Endothelial cell (in vitro differentiated cells): ENCODE results near the gene NUDT10. TPM values are rescaled to one million over a fixed set of nuclear protein-coding genes. Genes with fewer than 3 reads are reported as not detected.
A peak's percentile ranks its signal among the peaks of the same experiment; 100 is the strongest.

Experiments
- DNase-seq: peaks from one replicate; pipeline ENCODE4 v3.0.0; 2021; ENCODE audit warnings: low spot score
- H3K27ac Mint-ChIP-seq: one replicate; pipeline ENCODE4 v1.8.0; 2021; ENCODE audit warnings: mixed read lengths, inconsistent platforms; ENCODE audit not compliant: unreplicated experiment
- H3K27me3 Mint-ChIP-seq: one replicate; pipeline ENCODE4 v1.8.0; 2021; ENCODE audit warnings: mild to moderate bottlenecking, moderate library complexity, mixed read lengths, inconsistent platforms; ENCODE audit not compliant: unreplicated experiment
- H3K36me3 Mint-ChIP-seq: one replicate; pipeline ENCODE4 v1.8.0; 2021; ENCODE audit warnings: mild to moderate bottlenecking, low read depth, mixed read lengths, inconsistent platforms; ENCODE audit not compliant: unreplicated experiment
- H3K4me1 Mint-ChIP-seq: one replicate; pipeline ENCODE4 v1.8.0; 2021; ENCODE audit warnings: mild to moderate bottlenecking, mixed read lengths, inconsistent platforms; ENCODE audit not compliant: unreplicated experiment
- H3K4me3 Mint-ChIP-seq: one replicate; pipeline ENCODE4 v1.8.0; 2021; ENCODE audit warnings: mild to moderate bottlenecking, mixed read lengths, inconsistent platforms; ENCODE audit not compliant: unreplicated experiment
- H3K9me3 Mint-ChIP-seq: one replicate; pipeline ENCODE4 v1.8.0; 2021; ENCODE audit warnings: mixed read lengths, inconsistent platforms; ENCODE audit not compliant: unreplicated experiment
- CTCF ChIP-seq: fragments of 200-600 bp; sonication (generic); IDR thresholded peaks from one replicate; pipeline ENCODE4 v1.5.0; 2021; ENCODE audit warnings: antibody characterized with exemption; ENCODE audit not compliant: unreplicated experiment
- total RNA-seq: library from RNA; stranded (reverse); fragmentation: NEBNext Ultra II Directional; extraction: Animal tissue kit (Norgen Biotek cat#: 25700); gene quantifications from one replicate; pipeline ENCODE4 v1.2.1, GENCODE V29; 2021; ENCODE audit not compliant: unreplicated experiment

Gene NUDT10
- total RNA-seq, 1 donor from 2014 or later = 4.1 TPM

- no peak for TF ChIP-seq CTCF
- H3K27me3 Mint-ChIP-seq = no peaks in the 10 kb centered on the region
- peaks cover 2% of the 10 kb centered on the region for H3K4me1 Mint-ChIP-seq
- no peaks in the 10 kb centered on the region for H3K9me3 Mint-ChIP-seq
- H3K36me3 Mint-ChIP-seq = no peaks in the 10 kb centered on the region
- no peak for DNase-seq
- no peak overlapping the region for H3K27ac Mint-ChIP-seq
- peak overlapping the region; percentile 23 for H3K4me3 Mint-ChIP-seq
Measured at GRCh38 chrX:51334276-51334675, 1.7 kb downstream of the NUDT10 start.

GRCh38 chrX:51336584-51336983 is 4.0 kb downstream of the NUDT10 start:
- H3K27ac Mint-ChIP-seq = no peak overlapping the region
- H3K27me3 Mint-ChIP-seq = no peaks in the 10 kb centered on the region
- no peaks in the 10 kb centered on the region for H3K36me3 Mint-ChIP-seq
- H3K4me3 Mint-ChIP-seq = no peak overlapping the region
- H3K4me1 Mint-ChIP-seq = peaks cover 2% of the 10 kb centered on the region
- DNase-seq = peak; percentile 2
- peak; percentile 45 for TF ChIP-seq CTCF
- H3K9me3 Mint-ChIP-seq = no peaks in the 10 kb centered on the region

DNA sequence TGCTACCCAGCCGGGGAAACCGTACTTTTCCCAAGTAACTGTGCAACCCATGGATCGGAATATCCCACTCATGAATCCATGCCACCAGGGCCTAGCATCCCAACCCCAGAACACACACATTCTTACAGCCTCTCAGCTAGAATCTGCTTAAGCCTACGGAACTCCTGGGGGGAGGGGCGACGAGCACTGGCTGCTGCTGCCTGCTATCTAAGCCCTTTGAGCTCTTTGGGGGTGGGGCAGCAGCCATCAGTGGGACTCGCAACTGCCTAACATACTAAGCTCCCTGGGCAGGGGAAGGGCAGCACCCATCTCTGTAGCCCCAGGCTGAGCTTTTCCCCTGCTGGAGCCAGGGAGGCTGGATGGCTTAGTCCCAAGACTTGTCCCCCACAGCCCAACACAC is 28.6 kb downstream of the NUDT10 start:
- no peak overlapping the region for H3K27ac Mint-ChIP-seq
- peaks cover 1% of the 10 kb centered on the region for H3K27me3 Mint-ChIP-seq
- no peak for TF ChIP-seq CTCF
- DNase-seq = no peak
- no peaks in the 10 kb centered on the region for H3K36me3 Mint-ChIP-seq
- no peak overlapping the region for H3K4me3 Mint-ChIP-seq
- no peaks in the 10 kb centered on the region for H3K9me3 Mint-ChIP-seq
- no peaks in the 10 kb centered on the region for H3K4me1 Mint-ChIP-seq

DNA sequence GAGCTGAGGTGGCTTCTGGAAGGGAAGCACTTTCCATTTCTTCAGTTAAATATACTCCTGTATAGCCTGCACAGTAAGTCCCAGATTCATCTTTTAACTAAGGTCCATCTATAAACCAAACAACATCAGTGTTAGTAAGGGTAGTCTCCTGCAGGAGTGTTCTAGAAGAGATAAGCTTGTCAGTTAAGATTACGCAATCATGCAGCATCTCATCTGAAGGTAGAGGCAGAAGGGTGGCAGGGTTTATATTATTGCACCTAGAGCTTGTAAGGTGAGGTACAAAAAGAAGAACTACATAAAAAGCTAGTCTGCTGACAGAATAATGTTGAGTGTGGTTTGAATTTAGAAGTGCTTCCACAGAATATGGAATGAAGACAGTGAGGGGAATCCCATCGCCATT is 44.0 kb downstream of the NUDT10 start:
- no peak for TF ChIP-seq CTCF
- H3K9me3 Mint-ChIP-seq = no peaks in the 10 kb centered on the region
- H3K4me3 Mint-ChIP-seq = no peak overlapping the region
- peak overlapping the region; percentile 77 for H3K27ac Mint-ChIP-seq
- H3K4me1 Mint-ChIP-seq = peaks cover 5% of the 10 kb centered on the region
- DNase-seq = no peak
- H3K36me3 Mint-ChIP-seq = no peaks in the 10 kb centered on the region
- H3K27me3 Mint-ChIP-seq = no peaks in the 10 kb centered on the region

Other genes with a start within 250 kb of the NUDT10 start
- 8.7 TPM for gene NUDT11, start 163.8 kb downstream of the NUDT10 start, total RNA-seq